GM12878 (cell line): ENCODE measurements around the gene NUDT14. TPM values are rescaled to one million over a fixed set of nuclear protein-coding genes. Genes with fewer than 3 reads are reported as not detected.

Experiments used
- ATAC-seq: fragments of 200-7000 bp; cut with Tn5 transposase; 3 replicates; pipeline ENCODE4 v1.9.1; 2020; ENCODE audit warnings: mild to moderate bottlenecking, moderate library complexity
- BruUV-seq: library from RNA; stranded (reverse); fragments of 400-500 nt; replicated peaks from 2 replicates; lab custom pipeline; 2021; lab: Mats Ljungman, UMichigan
- CTCF ChIA-PET: fragments of 300-600 bp; sonication (Branson Sonifier 250); formaldehyde crosslinking; extraction: SDS; loops from one replicate; lab custom pipeline; 2021; ENCODE audit warnings: inconsistent platforms; lab: Yijun Ruan, JAX
- POLR2A ChIA-PET: fragments of 350-600 bp; formaldehyde crosslinking; extraction: SDS; loops from one replicate; lab custom pipeline; 2021; ENCODE audit warnings: inconsistent platforms; lab: Charles Lee
- RAD21 ChIA-PET: fragments of 300-600 bp; sonication (Branson Sonifier 250); formaldehyde crosslinking; loops from one replicate; lab custom pipeline; 2023; ENCODE audit warnings: antibody characterized with exemption; ENCODE audit not compliant: unreplicated experiment; lab: Charles Lee
- SMC1A ChIA-PET: fragments of 300-600 bp; sonication (Branson Sonifier 250); formaldehyde crosslinking; loops from one replicate; lab custom pipeline; 2023; ENCODE audit not compliant: unreplicated experiment, uncharacterized antibody; lab: Charles Lee
- DNase-seq: peaks from one replicate; pipeline ENCODE4 v3.0.0-alpha.2; 2011; ENCODE audit warnings: low read depth, low spot score
- FAIRE-seq: peaks from 3 replicates; lab custom pipeline; 2011; peaks lifted over from hg19 to GRCh38; lab: Jason Lieb, UNC
- H2AFZ ChIP-seq: 2 replicates; pipeline ENCODE4 v1.6.0; 2011; ENCODE audit warnings: low read depth, low read length, control low read depth; ENCODE audit not compliant: control insufficient read depth
- H3K27ac ChIP-seq: 2 replicates; pipeline ENCODE4 v1.5.1; 2011; ENCODE audit warnings: control low read depth; ENCODE audit not compliant: control insufficient read depth, insufficient read depth
- H3K27me3 ChIP-seq, 2 experiments: replicated peaks in 1 of 2; 2 replicates each; pipeline versions ENCODE4 v1.6.0 to v1.6.1; 2011; ENCODE audit warnings: low read length in 1 of 2; ENCODE audit not compliant: control insufficient read depth in 2 of 2, insufficient read depth in 2 of 2
- H3K36me3 ChIP-seq, 2 experiments: 2 replicates each; pipeline ENCODE4 v1.5.1; 2011; ENCODE audit warnings: low read length in 1 of 2; ENCODE audit not compliant: control insufficient read depth in 2 of 2, insufficient read depth in 2 of 2
- H3K4me1 ChIP-seq: 2 replicates; pipeline ENCODE4 v1.6.1; 2011; ENCODE audit warnings: mild to moderate bottlenecking, low read length, moderate library complexity, mixed read lengths; ENCODE audit not compliant: control insufficient read depth, insufficient read depth
- H3K4me2 ChIP-seq: 2 replicates; pipeline ENCODE4 v1.6.0; 2011; ENCODE audit warnings: control low read depth; ENCODE audit not compliant: control insufficient read depth, insufficient read depth
- H3K4me3 ChIP-seq: fragments of 200-600 bp; sonication (generic); 2 replicates; pipeline ENCODE4 v1.5.1; 2016
- H3K79me2 ChIP-seq: 2 replicates; pipeline ENCODE4 v1.6.0; 2011; ENCODE audit warnings: low read length; ENCODE audit not compliant: control insufficient read depth, insufficient read depth
- H3K9ac ChIP-seq: 2 replicates; pipeline ENCODE4 v1.8.0; 2011; ENCODE audit warnings: low read length, control low read depth, mixed read lengths; ENCODE audit not compliant: control insufficient read depth, insufficient read depth
- H3K9me3 ChIP-seq: replicated peaks from 3 replicates; pipeline ENCODE4 v1.5.1; 2011; ENCODE audit warnings: mild to moderate bottlenecking, low read length; ENCODE audit not compliant: control insufficient read depth, insufficient read depth
- H4K20me1 ChIP-seq: 2 replicates; pipeline ENCODE4 v1.6.0; 2011; ENCODE audit not compliant: control insufficient read depth, insufficient read depth
- BACH1 ChIP-seq: fragments of 450-650 bp; IDR thresholded peaks from 2 replicates; pipeline ENCODE4 v1.6.1; 2017; ENCODE audit warnings: mild to moderate bottlenecking, borderline replicate concordance
- BCLAF1 ChIP-seq: fragments of 450-650 bp; IDR thresholded peaks from 2 replicates; pipeline ENCODE4 v1.6.1; 2017; ENCODE audit warnings: antibody characterized with exemption, mild to moderate bottlenecking, moderate library complexity
- CHD1 ChIP-seq: IDR thresholded peaks from 2 replicates; pipeline ENCODE4 v1.6.1; 2012; ENCODE audit warnings: low read depth, low read length, improper control_type of control experiment
- CTCF ChIP-seq, 3 experiments: IDR thresholded peaks in 2 of 3; conservative IDR thresholded peaks in 1 of 3; 2 replicates each; pipeline ENCODE4 v1.5.1; 2011; ENCODE audit warnings: low read depth in 3 of 3, low read length in 3 of 3, mild to moderate bottlenecking in 3 of 3, control low read depth in 2 of 3, moderate library complexity in 2 of 3, inconsistent platforms in 1 of 3, mixed read lengths in 1 of 3; ENCODE audit not compliant: control insufficient read depth in 2 of 3, insufficient read depth in 1 of 3; ENCODE audit errors: extremely low read depth in 1 of 3
- FOS ChIP-seq: IDR thresholded peaks from 3 replicates; pipeline ENCODE4 v1.6.1; 2011; ENCODE audit warnings: borderline replicate concordance; ENCODE audit not compliant: insufficient read length; ENCODE audit errors: extremely low read depth
- IKZF2 ChIP-seq, 2 experiments: fragments of 450-650 bp; IDR thresholded peaks; 2 replicates each; pipeline ENCODE4 v1.6.1; 2017; ENCODE audit warnings: mild to moderate bottlenecking in 2 of 2, moderate library complexity in 2 of 2
- IRF3 ChIP-seq: fragments of 450-650 bp; IDR thresholded peaks from 2 replicates; pipeline ENCODE4 v1.6.1; 2014; ENCODE audit warnings: mild to moderate bottlenecking
- IRF4 ChIP-seq: IDR thresholded peaks from 2 replicates; pipeline ENCODE4 v1.6.1; 2011; ENCODE audit warnings: low read depth, low read length
- PML ChIP-seq: IDR thresholded peaks from 2 replicates; pipeline ENCODE4 v1.6.1; 2012; ENCODE audit warnings: low read length, inconsistent platforms
- POLR2AphosphoS5 ChIP-seq: IDR thresholded peaks from 2 replicates; pipeline ENCODE4 v1.6.1; 2011; ENCODE audit warnings: mild to moderate bottlenecking, low read length, inconsistent platforms
- RB1 ChIP-seq: fragments of 450-650 bp; formaldehyde crosslinking; IDR thresholded peaks from 2 replicates; pipeline ENCODE4 v1.6.1; 2017; ENCODE audit warnings: mild to moderate bottlenecking, borderline replicate concordance
- SMAD1 ChIP-seq: fragments of 450-650 bp; IDR thresholded peaks from 2 replicates; pipeline ENCODE4 v1.6.1; 2018; ENCODE audit warnings: mild to moderate bottlenecking, low read depth; ENCODE audit not compliant: partially characterized antibody
- TAF1 ChIP-seq: IDR thresholded peaks from 2 replicates; pipeline ENCODE4 v1.6.1; 2011; ENCODE audit warnings: mild to moderate bottlenecking, low read depth, low read length, borderline replicate concordance
- ZNF274 ChIP-seq: IDR thresholded peaks from one replicate; pipeline ENCODE4 v1.8.0; 2011; ENCODE audit not compliant: insufficient read length, insufficient read depth
- ZZZ3 ChIP-seq: IDR thresholded peaks from 2 replicates; pipeline ENCODE4 v1.6.1; 2011; ENCODE audit warnings: low read depth; ENCODE audit not compliant: control insufficient read depth, insufficient read length
- WGBS: methylation state at CpG from one replicate; pipeline ENCODE4 v1.1.6; 2016; ENCODE audit warnings: low lambda C conversion rate; ENCODE audit not compliant: insufficient replicate concordance, insufficient coverage; ENCODE audit errors: missing lambda C conversion rate; 5-methylcytosine and 5-hydroxymethylcytosine counted together
- in situ Hi-C: fragments of 300-500 bp; cut with MboI; formaldehyde crosslinking; loops from 9 replicates; pipeline ENCODE4 v1.14.3; 2018; ENCODE audit warnings: mixed read lengths
- intact Hi-C: fragments of 100-400 bp; cut with micrococcal nuclease; formaldehyde crosslinking; loops from one replicate; pipeline ENCODE4 v1.14.2; 2022; ENCODE audit not compliant: unreplicated experiment
- polyA plus RNA-seq, 11 experiments: library from polyadenylated mRNA; depleted of rRNA in 4 of 11; unstranded in 6 of 11; stranded (reverse) in 5 of 11; fragments of >200 nt; fragmentation: Nextera tagmentation in 4 of 11; fragmentation: Illumina TruSeq in 1 of 11; extraction: Ambion mirVana in 4 of 11; extraction: Trizol in 1 of 11; gene quantifications; 1 replicate in 1 of 11; 2 replicates in 10 of 11; pipeline versions ENCODE4 v1.2.1 to v1.2.3, GENCODE V29; 2011 to 2016; ENCODE audit warnings: inconsistent platforms in 2 of 11, missing spikeins in 2 of 11, low read depth in 1 of 11
- total RNA-seq, 4 experiments: library from RNA; depleted of rRNA in 3 of 4; stranded (reverse); fragments of >200 nt in 3 of 4; fragmentation: Illumina TruSeq in 1 of 4; extraction: Trizol in 1 of 4; gene quantifications; 2 replicates each; pipeline versions ENCODE4 v1.2.1 to v1.2.3, GENCODE V29; 2013 to 2021

NUDT14 gene
- total and polyA plus RNA-seq, 10 of the 15 experiments (the other 5 are each of a cell fraction or from before 2014, with no cell fraction given) = 0.62 to 6.8 (median 4.3) TPM; not detected in 1

GRCh38 chr14:105141486-105142281, 39.4 kb downstream of the NUDT14 start (continued):
- no peak for TF ChIP-seq CTCF (IDR thresholded peaks at IDR 0.05 in 2 of 3, conservative IDR thresholded peaks at IDR 0.05 in 1 of 3; ENCODE audit: control insufficient read depth in 2 of 3, extremely low read depth in 1 of 3, insufficient read depth in 1 of 3, low read depth in 3 of 3, low read length in 3 of 3)
- TF ChIP-seq ZNF274 = no peak
- no peak for TF ChIP-seq IRF4
- TF ChIP-seq BCLAF1 = no peak
- TF ChIP-seq RB1 = no peak

GRCh38 chr14:105141026-105141425, 40.1 kb downstream of the NUDT14 start:
- SMC1A ChIA-PET = interaction anchor here (0.7 kb wide), 1 partner anchor 35 kb away, joined by 3 read pairs; no protein-coding TSS in a partner anchor
- FAIRE-seq = no peak
- DNase-seq = no peak
- no peak for TF ChIP-seq SMAD1
- no peak for TF ChIP-seq ZZZ3
- TF ChIP-seq TAF1 = no peak
- no peak for TF ChIP-seq POLR2AphosphoS5
- no peak for TF ChIP-seq IKZF2 (IDR thresholded peaks at IDR 0.05)
- no peak for TF ChIP-seq BACH1
- no peak for TF ChIP-seq PML
- no peak for TF ChIP-seq CHD1
- TF ChIP-seq FOS = no peak
- no peak for TF ChIP-seq IRF3

More at GRCh38 chr14:105141026-105141425, 40.1 kb downstream of the NUDT14 start:
- RAD21 ChIA-PET = no interaction called here
- no peak overlapping the region for H2AFZ ChIP-seq
- H3K9me3 ChIP-seq = peaks cover 8% of the 10 kb centered on the region; the same call in 1 of the 3 replicates
- H3K9ac ChIP-seq = no peak overlapping the region
- BruUV-seq = no TSS peak
- H3K4me2 ChIP-seq = no peak overlapping the region
- WGBS = 27% methylated on average over 6 of the region's 6 CpGs
- POLR2A ChIA-PET = no interaction called here
- in situ Hi-C loops (no loop called here), intact Hi-C loops (no loop called here)
- no peaks in the 10 kb centered on the region for H4K20me1 ChIP-seq
- no peak overlapping the region for H3K27ac ChIP-seq
- H3K4me1 ChIP-seq = no peaks in the 10 kb centered on the region
- H3K36me3 ChIP-seq = no peaks in the 10 kb centered on the region
- H3K27me3 ChIP-seq = no peaks in the 10 kb centered on the region
- H3K79me2 ChIP-seq = no peaks in the 10 kb centered on the region
- CTCF ChIA-PET = no interaction called here
- H3K4me3 ChIP-seq = no peak overlapping the region
- ATAC-seq = no peak
